ENCODE measurements around the gene KIF1B.

GRCh38 chr1:10208537-10208936 is 1.8 kb upstream of the KIF1B start:
- TF ChIP-seq, protein P1, sequence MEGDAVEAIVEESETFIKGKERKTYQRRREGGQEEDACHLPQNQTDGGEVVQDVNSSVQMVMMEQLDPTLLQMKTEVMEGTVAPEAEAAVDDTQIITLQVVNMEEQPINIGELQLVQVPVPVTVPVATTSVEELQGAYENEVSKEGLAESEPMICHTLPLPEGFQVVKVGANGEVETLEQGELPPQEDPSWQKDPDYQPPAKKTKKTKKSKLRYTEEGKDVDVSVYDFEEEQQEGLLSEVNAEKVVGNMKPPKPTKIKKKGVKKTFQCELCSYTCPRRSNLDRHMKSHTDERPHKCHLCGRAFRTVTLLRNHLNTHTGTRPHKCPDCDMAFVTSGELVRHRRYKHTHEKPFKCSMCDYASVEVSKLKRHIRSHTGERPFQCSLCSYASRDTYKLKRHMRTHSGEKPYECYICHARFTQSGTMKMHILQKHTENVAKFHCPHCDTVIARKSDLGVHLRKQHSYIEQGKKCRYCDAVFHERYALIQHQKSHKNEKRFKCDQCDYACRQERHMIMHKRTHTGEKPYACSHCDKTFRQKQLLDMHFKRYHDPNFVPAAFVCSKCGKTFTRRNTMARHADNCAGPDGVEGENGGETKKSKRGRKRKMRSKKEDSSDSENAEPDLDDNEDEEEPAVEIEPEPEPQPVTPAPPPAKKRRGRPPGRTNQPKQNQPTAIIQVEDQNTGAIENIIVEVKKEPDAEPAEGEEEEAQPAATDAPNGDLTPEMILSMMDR (IDR thresholded peaks at IDR 0.05), result no peak
- no peak for TF ChIP-seq POLR2A (IDR thresholded peaks at IDR 0.05)

All from right lobe of liver (tissue), 4 donors.